Ovary (tissue), 3 donors: ENCODE results near the gene DUSP1.

Source experiments
- EP300 ChIP-seq: sonication (generic); formaldehyde crosslinking; IDR thresholded peaks from one replicate; pipeline ENCODE4 v1.6.1; 2017; ENCODE audit warnings: antibody characterized with exemption
- TF ChIP-seq, protein P1 (sequence below), 3 donors: fragments of 450-650 bp in 2 of 3; fragments of 200-600 bp in 1 of 3; IDR thresholded peaks; one replicate each; pipeline versions ENCODE4 v1.5.1 to v1.8.0; 2016 to 2022; ENCODE audit warnings: antibody characterized with exemption in 3 of 3, mild to moderate bottlenecking in 1 of 3
- donor health status: DM: no; HTN: no; CAD: no.

- TF ChIP-seq EP300 = peak; percentile 65
- TF ChIP-seq, protein P1, sequence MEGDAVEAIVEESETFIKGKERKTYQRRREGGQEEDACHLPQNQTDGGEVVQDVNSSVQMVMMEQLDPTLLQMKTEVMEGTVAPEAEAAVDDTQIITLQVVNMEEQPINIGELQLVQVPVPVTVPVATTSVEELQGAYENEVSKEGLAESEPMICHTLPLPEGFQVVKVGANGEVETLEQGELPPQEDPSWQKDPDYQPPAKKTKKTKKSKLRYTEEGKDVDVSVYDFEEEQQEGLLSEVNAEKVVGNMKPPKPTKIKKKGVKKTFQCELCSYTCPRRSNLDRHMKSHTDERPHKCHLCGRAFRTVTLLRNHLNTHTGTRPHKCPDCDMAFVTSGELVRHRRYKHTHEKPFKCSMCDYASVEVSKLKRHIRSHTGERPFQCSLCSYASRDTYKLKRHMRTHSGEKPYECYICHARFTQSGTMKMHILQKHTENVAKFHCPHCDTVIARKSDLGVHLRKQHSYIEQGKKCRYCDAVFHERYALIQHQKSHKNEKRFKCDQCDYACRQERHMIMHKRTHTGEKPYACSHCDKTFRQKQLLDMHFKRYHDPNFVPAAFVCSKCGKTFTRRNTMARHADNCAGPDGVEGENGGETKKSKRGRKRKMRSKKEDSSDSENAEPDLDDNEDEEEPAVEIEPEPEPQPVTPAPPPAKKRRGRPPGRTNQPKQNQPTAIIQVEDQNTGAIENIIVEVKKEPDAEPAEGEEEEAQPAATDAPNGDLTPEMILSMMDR (IDR thresholded peaks at IDR 0.05) = no peak
Observed at GRCh38 chr5:172775326-172776234, 4.6 kb upstream of the DUSP1 start.
